NCI-H1105 treated with DMSO at 0.1 percent for 48 hours (cell line): ENCODE data around the gene SRRM2.

Source experiments
- DNase-seq: peaks from one replicate; lab custom pipeline; 2025; lab: John Stamatoyannopoulos, UW

Gene SRRM2

DNA sequence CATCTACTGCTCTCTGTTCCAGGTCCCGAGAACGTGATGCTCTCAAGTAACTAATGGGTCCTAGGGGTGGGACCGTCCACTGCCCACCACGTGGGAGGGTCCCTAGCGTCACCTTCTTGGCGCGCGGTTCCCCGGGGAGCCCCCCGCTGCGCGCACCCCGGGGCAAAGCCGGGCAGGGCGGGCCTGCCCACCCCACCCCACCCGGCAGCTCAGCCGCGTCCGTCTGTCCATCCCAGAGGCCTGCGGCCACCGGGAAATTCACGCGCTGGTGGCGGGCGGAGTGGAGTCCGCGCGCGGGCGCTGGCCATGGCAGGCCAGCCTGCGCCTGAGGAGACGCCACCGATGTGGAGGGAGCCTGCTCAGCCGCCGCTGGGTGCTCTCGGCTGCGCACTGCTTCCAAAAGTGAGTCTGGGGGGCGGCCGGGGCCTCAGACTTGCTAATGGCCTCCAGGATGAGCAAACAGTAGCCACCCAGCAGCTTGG is 46.3 kb downstream of the SRRM2 start:
- DNase-seq, result no peak

DNA sequence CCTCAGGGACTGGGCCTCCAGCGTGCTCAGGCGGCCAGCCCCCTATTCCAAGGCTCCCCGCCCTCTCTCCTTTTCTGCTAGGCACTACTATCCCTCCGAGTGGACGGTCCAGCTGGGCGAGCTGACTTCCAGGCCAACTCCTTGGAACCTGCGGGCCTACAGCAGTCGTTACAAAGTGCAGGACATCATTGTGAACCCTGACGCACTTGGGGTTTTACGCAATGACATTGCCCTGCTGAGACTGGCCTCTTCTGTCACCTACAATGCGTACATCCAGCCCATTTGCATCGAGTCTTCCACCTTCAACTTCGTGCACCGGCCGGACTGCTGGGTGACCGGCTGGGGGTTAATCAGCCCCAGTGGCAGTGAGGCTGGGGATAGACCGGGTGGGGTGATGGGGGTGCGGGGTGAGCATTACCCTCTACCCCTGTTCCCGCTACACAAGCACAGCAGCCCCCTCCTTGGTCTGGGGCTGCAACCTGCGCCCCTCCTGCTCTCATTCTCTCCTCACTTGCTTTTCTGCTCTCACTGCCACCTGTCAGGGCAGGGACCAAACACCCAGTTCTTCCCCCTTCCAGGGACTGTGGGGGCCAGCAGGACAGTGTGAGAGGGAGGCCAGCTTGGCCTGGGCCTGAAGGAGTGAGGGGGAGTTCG is 46.9 kb downstream of the SRRM2 start:
- DNase-seq, result no peak

DNA sequence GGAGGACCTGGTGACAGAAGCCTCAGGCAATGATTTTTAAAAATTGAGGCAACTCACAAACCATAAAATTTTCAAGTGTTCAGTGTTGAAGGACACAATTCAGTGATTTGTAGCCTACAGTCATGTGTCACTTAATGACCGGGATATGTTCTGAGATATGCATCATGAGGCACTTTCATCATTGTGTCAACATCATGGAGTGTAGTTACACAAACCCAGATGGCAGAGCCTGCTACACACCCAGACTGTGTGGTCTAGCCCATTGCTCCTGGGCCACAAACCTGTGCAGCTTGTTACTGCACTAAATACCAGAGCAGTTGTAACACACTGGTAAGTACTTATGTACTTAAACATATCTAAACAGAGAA is 47.4 kb downstream of the SRRM2 start:
- DNase-seq, result no peak

DNA sequence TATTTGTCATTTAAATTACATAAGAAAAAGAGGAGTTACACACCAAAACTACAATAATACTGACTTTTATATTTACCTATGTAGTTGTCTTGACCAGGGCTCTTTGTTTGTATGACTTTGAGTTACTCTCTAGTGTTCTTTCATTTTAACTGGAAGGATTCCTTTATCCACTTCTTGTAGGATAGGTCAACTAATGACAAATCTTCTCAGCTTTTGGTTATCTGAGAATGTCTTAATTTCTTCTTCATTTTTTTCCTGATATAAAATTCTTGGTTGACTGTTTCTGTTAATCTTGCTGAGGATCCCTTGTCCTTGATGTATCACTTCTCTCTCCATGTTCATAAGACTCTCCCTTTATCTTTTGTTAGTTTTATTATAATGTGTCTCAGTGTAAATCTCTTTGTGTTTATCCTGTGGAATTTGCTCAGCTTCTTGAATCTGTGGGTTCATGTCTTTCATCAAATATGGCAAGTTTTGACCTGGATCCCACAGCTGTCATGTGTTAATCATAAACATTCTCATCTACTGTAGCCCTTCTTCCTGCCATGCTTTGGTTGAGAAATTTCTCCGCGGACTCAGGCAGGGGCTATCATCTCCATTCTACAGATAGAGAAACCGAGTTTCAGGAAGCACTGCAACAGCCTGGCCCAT is 51.2 kb downstream of the SRRM2 start:
- DNase-seq, result no peak

DNA sequence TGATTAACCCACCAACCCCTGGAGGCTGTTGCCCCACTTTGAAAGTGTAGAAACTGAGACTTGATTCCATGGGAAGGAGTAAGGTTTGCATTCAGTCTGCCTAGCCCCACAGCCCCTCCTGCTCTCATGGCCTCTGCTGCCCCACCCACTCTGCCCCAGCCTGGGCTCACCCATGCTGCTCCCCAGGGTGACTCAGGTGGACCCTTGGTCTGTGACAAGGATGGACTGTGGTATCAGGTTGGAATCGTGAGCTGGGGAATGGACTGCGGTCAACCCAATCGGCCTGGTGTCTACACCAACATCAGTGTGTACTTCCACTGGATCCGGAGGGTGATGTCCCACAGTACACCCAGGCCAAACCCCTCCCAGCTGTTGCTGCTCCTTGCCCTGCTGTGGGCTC is 52.3 kb downstream of the SRRM2 start:
- no peak for DNase-seq

DNA sequence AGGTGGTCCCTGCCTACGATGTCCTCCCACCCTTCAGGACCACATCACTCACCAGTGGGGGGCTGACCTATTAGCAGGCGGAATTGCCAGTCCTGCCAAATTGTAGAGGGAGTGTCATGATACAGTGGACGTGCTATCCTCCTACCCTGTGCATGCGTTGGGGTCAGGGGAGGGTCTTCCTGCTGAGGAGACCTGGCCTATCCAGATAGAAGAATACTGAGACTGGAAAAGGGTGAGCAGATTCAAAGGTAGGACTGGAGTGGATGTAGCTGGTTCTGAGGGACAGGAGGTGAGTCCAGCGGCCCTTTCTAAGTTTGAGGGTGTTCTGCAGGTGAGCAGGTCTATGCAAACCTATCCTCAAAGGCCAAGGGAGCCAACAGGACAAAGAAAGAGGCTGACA is 53.8 kb downstream of the SRRM2 start:
- no peak for DNase-seq

DNA sequence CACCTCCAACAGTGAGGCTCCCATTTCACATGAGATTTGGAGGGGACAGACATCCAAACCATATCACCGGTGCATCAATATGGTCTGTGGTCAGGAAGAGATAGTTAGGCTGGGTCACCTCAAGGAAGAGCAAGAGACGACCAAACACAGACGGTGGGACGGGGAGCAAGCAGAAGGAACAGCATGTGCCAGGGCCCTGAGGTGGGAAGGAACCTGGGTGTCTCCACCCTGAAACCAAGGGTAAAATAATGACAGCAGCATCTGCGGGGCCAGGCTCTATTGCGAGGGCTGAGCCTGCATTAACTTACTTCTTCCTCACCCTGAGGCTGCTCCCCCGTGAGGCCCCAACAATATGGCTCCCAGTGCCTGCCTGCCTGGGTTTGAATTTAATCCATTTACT is 55.7 kb downstream of the SRRM2 start:
- DNase-seq, result no peak

DNA sequence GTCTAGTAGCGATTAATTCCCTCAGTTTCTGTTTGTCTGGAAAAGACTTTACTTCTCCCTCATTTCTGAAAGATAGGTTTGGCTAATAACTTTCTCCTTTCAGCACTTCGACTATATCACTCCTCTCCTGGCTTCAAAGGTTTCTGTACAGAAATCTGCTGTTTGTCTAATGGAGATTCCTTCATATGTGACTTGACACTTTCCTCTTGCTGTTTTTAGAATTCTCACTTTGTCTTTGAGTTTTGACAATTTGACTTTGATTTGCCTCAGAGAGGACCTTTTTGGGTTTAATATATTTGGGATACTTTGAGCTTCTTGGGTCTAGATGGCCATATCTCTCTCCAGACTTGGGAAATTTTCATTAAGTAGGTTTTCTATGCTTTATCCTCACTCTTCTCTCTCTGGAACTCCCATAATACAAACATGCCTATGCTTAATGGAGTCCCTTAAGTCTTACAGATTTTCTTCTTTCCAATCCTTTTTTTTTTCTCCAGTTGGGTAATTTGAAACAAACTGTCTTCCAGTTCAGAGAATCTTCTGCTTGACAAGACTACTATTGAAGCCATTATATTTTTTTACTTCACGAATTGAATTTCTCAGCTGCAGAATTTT is 56.8 kb downstream of the SRRM2 start:
- DNase-seq, result no peak

DNA sequence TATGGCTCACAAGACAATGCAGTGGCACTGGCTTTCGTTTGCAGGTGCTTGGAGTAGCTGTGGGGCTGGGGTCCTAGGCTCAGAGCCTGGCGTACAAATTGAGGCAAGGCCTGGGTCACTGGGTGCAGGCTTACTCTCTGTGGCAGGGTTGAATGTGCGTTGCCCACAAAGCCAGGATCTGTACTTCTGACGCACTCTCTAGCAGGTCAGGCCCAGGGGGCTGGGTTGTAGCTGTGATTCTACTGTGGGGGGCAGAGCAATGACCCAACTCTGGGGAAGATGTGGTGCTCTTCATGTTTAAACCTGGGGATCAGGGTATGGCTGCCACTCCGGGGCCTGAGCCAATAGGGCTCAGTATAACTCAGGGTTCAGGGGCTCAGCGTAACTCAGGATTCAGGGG is 58.2 kb downstream of the SRRM2 start:
- DNase-seq, result no peak

DNA sequence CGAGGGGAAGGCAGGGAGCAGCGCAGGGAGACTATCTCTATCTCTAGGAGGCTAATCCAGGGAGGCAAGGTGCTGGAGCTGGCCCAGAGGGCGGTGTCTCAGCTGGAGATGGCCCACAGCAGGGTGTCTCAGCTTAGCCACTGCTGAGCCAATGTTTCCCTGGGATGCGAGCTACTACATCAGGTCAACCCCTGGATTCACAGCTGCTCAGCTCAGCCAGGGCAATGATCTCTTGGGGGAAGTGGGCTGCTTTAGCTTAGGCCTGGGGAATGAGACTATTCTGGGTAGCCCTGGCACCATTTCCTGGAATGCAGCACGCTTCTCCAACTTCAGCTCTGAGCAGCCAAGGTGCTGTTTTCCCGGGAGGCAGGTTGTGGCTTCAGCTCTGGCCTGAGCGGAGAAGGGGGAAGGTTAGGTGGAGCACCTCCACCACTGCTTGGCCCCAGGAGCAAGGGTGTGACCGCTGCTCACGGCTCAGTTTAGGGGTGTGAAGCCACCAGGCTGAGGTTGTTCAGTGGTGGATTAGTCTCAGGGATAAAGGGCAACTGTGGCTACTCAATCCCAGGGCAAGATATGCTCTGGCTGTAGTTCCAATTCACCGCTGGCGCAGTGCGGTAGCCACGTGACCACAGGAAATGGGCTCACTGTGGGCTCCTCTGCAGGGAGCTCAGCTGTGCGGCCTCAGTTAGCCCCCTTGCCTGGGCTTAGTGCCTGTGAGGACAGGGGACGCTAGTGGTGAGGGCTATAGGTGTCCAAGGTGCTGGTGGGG is 59.4 kb downstream of the SRRM2 start:
- DNase-seq, result no peak

DNA sequence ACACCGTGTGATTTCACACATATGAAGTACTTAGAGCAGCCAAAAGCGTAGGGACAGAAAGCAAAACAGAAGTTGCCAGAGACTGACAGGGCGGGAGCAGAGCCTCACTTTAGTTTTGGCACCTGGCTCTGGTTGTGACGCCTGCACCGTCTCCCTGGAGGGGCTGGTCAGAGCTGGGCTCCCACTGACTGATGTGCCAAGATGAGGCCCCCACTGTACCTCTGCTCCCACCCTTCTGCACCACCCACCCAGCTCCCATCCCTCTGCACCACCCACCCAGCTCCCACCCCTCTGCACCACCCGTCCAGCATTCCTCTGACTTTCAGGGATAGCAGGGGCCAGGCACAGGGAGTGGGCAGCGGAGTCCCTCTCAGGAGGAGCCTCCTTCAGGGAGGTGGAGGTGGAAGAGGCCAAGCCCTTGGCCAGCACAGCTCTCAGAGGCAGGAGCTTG is 61.4 kb downstream of the SRRM2 start:
- no peak for DNase-seq

DNA sequence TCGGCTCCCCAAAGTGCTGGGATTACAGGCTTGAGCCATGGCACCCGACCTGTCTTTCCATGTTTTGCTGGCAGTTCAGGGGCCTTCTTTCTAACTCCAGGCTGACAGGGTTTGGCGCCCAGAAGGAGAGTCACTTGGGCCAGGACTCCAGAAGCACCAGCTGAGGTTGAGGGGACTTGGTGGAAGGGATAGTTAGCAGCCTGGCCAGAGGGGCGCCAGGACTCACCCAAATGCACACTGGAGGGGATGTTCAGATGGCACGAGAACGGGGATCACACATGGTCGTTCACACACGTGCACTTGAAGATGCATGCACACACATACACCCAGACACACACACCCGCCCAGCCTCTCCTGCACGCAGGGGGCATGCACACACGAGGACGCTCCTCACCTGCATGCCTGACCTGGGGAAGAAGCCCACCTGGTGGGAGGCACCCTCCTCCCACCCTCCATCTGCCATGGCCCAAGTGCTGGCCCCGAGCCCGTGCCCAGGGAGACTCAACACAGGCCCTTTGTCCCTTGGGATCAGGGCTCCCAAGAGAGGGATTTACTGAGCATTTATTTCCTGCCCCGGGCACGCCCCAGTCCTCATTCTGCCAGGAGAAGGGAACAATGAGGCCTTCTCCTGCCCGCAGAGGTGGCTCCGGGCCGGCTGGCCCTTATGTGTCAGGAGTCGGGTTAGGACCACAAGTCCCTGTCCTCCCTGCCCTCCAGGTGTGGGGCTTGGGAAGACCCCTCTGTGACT is 62.3 kb downstream of the SRRM2 start:
- DNase-seq, result no peak

DNA sequence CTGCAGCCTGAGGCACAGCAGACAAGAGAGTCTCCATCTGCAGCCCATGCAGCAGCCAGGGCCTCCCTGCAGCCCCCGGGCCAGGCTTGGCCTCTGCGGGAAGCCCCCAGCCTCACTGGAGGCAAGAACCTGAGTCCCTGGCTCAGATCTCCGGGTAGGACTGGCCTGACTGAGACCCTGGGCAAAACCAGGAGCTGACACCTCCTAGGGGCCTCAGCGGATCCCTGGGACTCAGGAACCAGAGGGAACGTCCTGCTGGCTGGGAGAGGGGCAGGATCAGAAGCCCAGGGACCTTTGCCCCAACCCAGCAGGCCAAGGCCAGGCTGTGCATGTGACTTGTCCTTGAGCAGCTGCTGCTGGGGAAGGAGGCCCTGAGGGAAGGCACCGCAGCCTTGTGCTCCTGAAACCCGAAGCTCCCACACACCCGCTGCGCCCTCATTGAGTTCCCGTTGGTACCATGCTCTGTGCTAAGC is 62.9 kb downstream of the SRRM2 start:
- no peak for DNase-seq

DNA sequence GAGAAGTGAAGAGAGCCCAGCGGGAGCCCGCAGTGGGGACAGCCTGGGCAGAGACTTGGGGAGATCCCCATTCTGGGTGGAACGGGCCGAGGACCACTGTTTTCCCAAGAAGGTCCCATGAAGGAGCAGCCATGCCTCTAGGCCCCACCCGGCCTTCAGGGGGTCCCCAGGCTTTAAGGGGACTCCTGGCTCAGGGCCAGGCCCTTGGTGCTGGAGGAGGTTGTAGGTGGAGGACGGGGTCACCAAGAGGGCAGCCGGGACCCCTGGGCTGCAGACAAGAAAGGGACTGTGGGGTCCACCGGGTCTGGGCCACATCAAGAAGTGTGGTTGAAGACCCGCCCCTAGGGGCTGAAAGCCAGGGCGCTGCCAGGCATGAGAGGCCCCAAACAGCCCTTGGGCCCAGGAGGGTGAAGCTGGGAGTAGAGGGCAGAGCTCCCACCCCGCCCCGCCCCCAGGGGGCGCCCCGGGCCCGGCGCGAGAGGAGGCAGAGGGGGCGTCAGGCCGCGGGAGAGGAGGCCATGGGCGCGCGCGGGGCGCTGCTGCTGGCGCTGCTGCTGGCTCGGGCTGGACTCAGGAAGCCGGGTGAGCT is 64.4 kb downstream of the SRRM2 start, which contains the start of gene PRSS21:
Gene PRSS21, plus strand, starts transcription at position 487 of the 589 bp plus-strand sequence. Its CDS starts 32 bp downstream, at position 519.
- DNase-seq, result no peak

DNA sequence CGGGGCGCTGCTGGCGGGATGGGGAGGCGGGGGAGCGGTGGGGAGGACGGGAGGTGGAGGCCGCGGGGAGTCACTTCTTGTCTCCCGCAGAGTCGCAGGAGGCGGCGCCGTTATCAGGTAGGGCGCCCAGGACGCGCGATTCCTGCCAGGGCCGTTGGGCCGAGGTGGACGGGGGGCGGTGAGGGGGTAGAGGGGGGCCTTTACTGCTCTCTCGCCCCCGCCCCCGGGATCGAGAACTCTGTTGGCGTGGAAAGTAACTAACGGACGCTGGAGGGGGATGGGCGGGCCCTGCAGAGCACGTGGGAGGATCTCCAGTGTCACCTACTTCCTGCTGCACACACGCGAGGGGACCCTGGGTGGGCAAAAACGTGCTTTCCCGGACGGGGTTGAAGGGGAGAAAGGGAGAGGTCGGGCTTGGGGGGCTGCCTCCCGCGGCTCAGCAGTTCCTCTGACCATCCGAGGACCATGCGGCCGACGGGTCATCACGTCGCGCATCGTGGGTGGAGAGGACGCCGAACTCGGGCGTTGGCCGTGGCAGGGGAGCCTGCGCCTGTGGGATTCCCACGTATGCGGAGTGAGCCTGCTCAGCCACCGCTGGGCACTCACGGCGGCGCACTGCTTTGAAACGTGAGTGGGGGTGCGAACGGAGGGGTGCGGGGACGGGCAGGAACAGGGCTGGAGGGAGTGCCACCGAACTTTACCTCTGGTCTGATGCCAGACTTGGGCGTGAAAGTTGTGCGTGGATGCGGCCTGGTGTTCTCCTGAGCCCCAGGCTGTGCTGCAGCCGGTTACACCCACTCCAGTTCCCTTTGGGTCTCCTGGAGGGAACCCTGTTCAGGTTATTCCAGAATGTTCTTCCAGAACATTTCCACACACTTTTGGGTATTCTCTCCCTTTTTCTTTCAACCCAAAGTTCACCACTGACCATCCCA is 65.2 kb downstream of the SRRM2 start:
- no peak for DNase-seq

DNA sequence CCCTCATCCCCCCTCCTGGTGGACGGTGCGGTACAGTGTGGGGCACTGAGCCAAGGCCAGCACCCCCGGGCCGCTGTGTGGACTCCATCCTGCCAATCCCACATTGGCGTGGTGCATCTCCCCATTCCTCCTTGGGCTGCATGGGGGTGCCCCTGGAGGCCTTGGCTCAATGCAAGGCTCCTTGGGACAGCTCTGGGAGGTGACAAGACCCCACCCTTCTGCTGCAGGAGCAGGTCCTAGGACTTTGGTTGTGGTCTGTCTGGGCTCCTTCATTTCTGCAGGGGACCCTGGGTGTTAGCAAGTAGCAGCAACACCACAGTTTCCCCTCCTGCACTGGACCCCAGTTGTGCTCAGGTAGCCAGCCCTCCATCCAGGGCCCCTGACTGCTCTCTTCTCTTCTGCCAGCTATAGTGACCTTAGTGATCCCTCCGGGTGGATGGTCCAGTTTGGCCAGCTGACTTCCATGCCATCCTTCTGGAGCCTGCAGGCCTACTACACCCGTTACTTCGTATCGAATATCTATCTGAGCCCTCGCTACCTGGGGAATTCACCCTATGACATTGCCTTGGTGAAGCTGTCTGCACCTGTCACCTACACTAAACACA is 65.9 kb downstream of the SRRM2 start:
- DNase-seq, result no peak

DNA sequence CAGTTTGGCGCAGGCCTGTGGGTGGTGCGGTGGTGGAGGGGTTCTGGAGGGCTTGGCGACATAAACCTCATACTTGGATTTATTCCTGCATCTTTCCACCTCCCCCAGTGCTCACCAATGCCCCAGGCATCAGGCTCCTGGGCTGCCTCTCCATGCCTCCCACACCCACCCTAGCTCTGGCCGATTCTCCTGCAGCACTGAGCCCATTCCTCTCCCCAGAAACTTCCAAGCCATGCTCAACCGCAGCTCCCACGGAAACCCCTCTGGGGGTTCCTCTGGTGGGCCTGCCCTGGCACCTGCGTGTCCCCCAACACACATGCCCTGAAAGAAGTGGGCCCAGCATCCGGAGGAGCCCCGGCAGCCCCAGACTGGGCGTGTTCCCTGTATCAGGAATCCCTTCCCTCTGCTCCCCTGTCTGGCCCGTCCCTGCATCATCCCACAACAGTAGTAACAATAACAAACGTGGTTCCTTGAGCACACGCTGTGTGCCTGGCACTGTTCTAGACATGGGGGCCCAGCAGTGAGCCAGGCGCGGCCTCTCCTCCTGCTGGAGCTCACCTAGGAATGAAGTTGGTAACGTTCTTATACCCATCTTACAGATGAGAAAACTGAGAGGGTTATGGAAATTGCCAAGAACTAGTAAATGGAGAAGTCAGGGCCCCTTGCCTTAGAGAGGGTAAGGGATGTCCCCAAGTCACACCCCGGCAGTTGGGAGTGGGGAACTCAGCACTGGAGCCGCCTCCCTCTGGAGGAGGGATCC is 66.9 kb downstream of the SRRM2 start:
- DNase-seq, result no peak

DNA sequence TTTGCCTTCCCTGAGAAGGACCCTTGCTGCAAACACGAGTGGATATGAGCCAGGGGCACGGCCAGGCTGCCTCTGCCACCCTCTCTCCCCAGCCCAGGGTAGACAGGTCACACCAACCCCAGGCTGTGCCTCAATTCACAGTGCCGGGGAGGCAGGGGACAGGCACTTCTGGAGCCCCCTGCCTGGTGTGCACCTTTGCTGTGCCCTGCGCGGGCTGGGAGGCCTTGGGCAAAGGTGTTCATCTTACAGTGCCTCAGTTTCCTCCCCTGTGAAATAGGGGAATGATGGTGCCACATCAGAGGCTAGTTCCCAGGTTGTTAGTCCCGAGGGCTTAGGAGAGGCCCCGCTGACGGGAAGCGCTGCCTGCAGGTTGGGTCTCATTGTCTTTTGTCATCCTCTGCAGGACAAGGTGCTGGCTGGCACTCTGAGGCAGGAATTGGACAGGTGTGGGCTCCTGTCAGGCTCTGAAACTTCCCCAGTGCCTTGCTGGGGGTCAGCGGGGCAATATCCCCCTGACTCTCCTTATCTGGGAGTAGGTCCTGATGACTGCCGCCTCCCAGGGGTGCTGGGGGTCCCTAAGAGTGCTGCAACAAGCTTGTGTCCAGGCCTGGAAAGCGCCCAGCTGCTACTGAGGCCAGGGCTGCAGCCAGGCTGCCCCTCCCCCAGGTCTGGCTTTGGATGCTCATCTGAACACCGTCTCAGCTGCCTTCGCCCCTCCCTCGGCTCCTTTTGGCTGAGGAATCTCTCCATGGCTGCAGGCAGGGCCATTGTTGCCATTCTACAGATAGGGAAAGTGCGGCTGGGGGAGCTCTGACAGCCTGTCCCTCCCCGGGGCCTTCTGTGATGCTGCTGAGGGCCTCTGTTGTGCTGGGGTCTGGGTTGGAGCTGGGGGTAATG is 67.7 kb downstream of the SRRM2 start:
- no peak for DNase-seq
